ENCODE results near the gene LSM14B. TPM values are rescaled to one million over a fixed set of nuclear protein-coding genes. Genes with fewer than 3 reads are reported as not detected.

LSM14B gene
- total RNA-seq, 1 experiment from 2014 or later, result 73.5 TPM

GRCh38 chr20:62096421-62097380 is 25.6 kb upstream of the LSM14B start:
- POLR2A ChIA-PET, result no interaction called here

More at GRCh38 chr20:62096421-62097380, 25.6 kb upstream of the LSM14B start:
- DNase-seq (ENCODE audit: low spot score) (no peak), ATAC-seq (no peak)
- no peaks in the 10 kb centered on the region for H3K36me3 Mint-ChIP-seq
- H3K27ac Mint-ChIP-seq, result no peak overlapping the region
- TF ChIP-seq CBFB (CRISPR knock-in tag; IDR thresholded peaks at IDR 0.05; ENCODE audit: low read depth), result no peak
- no peak for TF ChIP-seq FOXP4 (CRISPR knock-in tag; IDR thresholded peaks at IDR 0.05)
- no peak for TF ChIP-seq TP53 (CRISPR knock-in tag; IDR thresholded peaks at IDR 0.05)
- no peak for TF ChIP-seq RELA (CRISPR knock-in tag; IDR thresholded peaks at IDR 0.05; ENCODE audit: borderline replicate concordance)
- no peak for TF ChIP-seq ZNF425 (CRISPR knock-in tag; conservative IDR thresholded peaks at IDR 0.05)
- no peak for TF ChIP-seq AFF4 (CRISPR knock-in tag; IDR thresholded peaks at IDR 0.05; ENCODE audit: borderline replicate concordance)
- no peak for TF ChIP-seq MYBL2 (CRISPR knock-in tag; IDR thresholded peaks at IDR 0.05)
- no peak for TF ChIP-seq E2F4 (CRISPR knock-in tag; IDR thresholded peaks at IDR 0.05; ENCODE audit: borderline replicate concordance, low read depth)
- TF ChIP-seq SMAD3 (CRISPR knock-in tag; IDR thresholded peaks at IDR 0.05; ENCODE audit: borderline replicate concordance), result no peak
- TF ChIP-seq AR (CRISPR knock-in tag; IDR thresholded peaks at IDR 0.05), result no peak
- no peak for TF ChIP-seq SP1 (CRISPR knock-in tag; conservative IDR thresholded peaks at IDR 0.05)
- TF ChIP-seq KAT7 (CRISPR knock-in tag; IDR thresholded peaks at IDR 0.05; ENCODE audit: borderline replicate concordance), result no peak
- no peak for TF ChIP-seq TCF7 (CRISPR knock-in tag; IDR thresholded peaks at IDR 0.05; ENCODE audit: low read depth)
- H3K9me3 Mint-ChIP-seq, result peaks cover 4% of the 10 kb centered on the region; the same call in 1 of the 2 replicates
- H3K4me1 Mint-ChIP-seq, result no peaks in the 10 kb centered on the region
- no peaks in the 10 kb centered on the region; the same call in 1 of the 2 replicates for H3K27me3 Mint-ChIP-seq (ENCODE audit: low read depth)
- no peak overlapping the region for H3K4me3 Mint-ChIP-seq
- CTCF ChIA-PET, result no interaction called here
